GM19395 (cell line): ENCODE data around the gene TBC1D5.

Experiments used
- ATAC-seq: cut with Tn5 transposase; IDR thresholded peaks from one replicate; pipeline ENCODE4 v1.9.1; 2021; ENCODE audit warnings: mild to moderate bottlenecking, moderate library complexity; ENCODE audit not compliant: unreplicated experiment

Gene TBC1D5

DNA sequence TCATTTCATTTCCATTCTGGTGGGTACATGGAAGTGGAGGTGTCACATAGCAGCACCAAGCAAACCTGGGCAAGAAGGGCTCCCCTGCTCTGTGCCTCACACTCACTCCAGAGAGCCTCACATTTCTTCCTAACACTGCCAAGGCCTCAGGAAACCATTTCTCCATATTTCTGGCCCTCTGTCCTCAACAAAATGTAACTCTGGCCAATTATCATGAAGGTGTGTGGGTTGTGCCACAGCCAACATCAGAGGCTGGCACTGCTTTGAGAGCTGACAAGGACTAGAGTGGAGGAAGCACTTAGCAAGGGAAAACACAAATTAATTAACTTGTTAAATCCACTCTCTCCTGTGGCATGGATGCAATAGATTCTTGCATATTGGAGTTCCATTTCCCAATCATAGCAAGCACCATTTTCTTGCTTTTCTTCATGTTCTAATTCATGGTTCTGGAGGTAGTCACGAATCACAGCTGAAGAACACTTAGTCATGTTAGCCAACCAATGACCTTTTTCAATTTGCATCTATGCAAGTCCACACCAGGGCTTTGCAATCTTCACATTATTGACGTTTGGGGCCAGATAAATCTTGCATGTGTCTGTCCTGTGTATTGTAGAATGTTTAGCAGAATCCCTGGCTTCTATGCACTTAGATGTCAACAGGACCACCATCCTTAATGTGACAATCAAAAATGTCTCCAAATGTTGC lies 616.5 kb downstream of the TBC1D5 start:
- no peak for ATAC-seq

DNA sequence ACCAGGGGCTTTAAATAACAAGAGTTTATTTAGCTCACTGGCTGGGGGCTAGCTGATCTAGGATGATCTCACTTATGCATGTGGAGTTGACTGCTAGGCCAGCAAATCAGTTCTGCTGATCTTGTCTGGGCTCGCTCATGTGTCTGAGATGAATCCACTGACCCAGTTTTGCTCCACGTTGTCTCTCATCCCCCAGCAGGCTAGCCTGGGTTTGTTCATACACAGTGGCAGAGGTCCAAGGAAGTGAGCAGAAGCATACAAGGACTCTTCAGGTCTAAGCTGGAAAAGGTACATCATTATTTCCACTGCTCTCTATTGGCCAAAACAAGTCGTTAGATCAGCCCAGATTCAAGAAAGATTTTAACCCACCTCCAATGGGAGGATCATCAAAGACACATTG lies 619.7 kb downstream of the TBC1D5 start:
- no peak for ATAC-seq

DNA sequence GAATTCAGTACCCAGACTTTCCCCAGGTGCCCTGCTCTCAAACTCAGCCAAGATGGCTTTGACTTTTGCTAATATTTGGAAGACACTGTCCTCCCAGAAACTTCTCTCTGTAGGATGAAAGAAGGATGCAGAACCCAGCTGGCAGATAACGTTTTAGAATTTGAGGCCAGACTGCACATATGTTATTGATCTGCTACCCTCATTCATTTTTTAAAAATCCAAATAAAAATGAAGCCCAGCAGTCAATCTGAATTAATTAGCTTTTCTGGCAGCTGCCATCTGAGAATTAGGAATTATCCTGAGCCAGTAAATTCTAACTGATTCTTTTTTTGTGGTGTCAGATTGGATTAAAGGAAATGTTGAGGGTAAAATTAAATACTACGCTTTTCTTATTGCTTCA lies 621.1 kb downstream of the TBC1D5 start:
- no peak for ATAC-seq

DNA sequence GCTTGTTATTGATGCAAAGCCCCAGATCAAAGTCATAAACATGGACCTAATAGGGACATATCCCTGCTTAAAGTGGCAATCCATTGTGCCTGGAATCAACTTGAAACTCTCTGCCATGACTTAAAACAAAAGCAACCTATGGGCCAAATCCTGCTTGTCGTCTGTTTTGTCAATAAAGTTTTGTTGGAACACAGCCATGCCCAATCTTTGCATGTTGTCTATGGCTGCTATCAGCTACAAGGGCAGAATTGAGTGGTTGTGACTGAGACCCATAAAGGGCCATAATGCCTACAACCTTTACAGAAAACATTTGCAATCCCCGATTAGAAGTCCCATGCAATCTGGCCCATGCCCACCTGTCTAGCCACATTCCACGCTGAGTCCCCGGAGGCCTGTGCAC lies 622.3 kb downstream of the TBC1D5 start:
- no peak for ATAC-seq

DNA sequence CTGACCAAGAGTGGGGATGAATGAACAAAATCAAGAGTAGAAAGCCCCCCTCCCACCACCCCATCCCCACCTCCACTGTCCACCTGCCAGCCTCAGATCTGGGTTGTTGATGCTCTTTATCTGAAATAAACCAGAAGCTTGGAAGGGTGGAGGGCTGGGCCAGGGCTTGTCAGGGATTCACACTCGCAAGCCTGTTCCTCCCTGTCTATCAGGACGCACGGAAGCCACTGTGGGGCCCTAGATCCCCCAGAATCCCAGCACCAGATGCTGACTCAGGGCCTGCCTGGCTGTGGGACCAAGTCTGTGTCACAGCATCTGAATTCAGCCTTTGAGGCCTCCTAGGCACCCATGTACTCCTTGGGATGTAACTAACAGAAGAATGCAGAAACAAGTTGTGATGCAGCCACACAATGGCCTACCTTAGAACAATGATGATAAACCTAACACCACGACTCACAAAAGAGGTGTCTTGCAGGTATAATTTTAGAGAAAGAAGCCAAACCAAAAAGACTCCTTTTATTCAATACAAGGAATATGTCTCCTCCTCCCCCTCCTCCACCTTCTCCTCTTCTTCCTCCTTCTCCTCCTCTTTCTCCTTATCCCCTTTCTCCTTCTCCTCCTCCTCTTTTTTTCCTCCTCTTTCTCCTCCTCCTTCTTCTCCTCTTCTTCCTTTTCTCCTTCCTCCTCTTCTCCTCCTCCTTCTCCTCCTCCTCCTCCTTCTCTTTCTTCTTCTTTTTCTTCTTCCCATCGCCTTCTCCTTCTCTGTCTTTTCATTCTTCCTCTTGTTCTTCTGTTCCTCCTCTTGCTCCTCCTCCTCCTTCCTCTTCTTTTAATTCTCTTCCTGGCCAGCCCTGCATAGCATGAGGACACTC lies 623.0 kb downstream of the TBC1D5 start:
- ATAC-seq, result no peak

DNA sequence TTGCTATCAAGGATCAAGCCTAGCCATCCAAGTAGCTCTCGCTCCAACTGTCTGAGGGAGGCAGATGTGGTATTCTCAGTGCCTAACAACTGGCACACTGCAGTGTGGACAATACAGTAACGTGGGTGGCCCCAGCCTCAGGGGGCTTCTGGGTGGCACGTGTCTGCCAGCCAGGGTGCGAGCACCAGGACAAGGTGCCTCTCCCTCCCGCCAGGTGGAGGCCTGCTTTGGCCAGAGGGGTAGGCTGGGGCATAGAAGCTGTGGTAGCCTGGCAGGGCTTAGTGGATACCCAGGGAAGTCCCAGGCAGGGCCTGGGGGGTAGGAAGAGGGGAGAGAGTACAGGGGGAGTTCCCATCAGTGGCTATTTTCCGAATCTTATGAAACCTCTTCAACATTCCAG lies 623.7 kb downstream of the TBC1D5 start:
- no peak for ATAC-seq

DNA sequence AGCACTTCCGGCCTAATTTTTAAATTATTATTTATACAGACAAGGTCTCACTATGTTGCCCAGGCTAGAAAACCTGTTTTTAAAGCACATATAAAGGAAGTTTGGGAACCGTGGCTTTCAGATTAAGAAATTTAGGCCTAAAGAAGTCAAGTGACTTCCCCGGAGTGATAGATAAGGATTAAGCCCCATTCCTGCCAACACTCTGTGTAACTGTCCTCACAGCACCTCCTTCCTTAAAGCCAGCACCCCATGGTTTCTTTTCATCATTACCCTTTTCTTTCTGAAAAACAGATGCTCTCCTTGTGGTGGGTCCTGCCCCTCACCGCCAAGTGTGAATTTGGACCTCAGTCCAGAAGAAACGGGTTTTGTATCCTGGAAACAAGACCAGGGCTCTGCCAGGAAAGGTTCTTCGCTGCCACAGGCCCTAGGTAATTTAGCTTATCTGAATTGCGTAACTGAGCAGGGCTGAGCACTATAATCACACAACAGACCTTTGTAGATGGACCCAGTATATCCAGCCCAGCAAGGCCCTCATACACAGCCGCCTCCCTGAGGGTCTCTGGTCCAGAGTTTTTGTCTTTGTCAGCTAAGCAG lies 626.3 kb downstream of the TBC1D5 start:
- ATAC-seq, result no peak

DNA sequence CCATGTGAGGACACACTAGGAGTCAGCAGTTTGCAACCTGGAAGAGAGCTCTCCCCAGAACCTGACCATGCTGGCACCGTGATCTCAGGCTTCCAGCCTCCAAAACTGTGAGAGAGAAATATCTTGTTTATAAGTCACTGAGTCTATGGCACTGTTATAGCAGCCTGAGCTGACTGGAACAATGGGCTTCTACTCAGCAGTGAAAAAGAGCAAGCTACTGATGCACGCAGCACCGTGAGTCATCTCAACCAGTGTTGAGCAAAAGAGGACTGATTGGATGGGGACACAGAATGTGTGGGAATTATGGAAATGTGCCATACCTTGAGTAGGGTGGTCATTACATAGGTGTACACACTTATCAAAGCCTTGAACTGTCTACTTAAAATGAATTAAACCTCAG lies 627.2 kb downstream of the TBC1D5 start:
- ATAC-seq, result no peak

DNA sequence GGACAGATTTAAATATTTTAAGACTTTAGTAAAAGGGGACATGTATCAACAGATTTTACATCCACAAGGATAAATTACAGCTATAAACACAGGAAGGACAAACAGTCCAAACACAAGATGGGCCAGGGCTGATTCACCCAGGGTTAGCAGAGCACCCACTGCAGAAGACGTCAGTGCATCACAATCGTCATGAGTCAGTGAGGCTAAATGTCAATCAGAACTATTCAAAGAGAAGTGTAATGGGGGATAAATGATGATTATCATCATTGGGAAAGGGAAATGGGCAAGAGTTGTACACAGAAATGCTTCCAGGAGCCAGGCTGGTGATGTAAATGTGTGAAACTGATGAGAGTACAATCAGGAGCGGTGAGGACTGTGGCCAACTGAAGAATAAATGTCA lies 630.8 kb downstream of the TBC1D5 start:
- no peak for ATAC-seq

DNA sequence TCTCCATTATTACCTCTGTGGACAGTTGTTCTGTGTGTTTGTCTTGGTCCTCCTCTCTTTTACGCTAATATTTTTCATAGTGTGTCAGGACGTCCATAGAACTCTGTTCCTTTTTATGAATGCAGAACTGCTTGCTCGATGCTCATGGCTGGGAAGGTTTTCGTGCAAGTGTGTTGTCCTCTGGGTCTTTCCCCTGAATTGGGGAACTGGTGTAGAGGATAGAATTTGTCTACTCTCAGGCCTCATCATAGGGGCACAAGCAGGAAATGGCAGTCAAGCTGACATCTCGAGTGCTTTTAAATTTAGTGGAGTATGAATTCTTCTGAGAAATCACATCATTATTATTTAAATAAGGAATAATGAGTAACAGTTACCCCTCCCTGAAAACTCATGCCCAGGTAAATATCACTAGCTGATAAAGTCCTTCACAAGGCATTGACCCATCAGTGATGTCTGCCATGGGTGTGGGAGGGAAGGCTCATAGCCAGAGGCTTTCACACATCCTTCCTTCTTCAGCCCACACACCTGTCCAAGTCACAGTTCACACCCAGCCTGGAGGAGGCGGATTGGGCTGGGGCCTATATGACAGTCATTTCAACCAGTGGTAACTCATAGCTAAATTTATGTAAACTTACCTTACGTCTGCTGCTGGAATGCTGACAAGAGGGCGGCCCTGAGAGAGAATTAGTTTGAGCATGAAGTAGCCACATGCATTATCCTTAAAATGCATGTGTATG lies 631.6 kb downstream of the TBC1D5 start:
- ATAC-seq, result peak; percentile 72
